K562 (cell line): ENCODE results near the gene ERF. TPM values are rescaled to one million over a fixed set of nuclear protein-coding genes. Genes with fewer than 3 reads are reported as not detected.

ENCODE experiments used
- ATF3 ChIP-seq, 2 experiments: fragments of 450-650 bp in 1 of 2; sonication (generic) in 1 of 2; formaldehyde crosslinking in 1 of 2; IDR thresholded peaks in 1 of 2; conservative IDR thresholded peaks in 1 of 2; 2 replicates each; pipeline versions ENCODE4 v1.6.1 to v1.8.1; 2016 to 2023; ENCODE audit warnings: mild to moderate bottlenecking in 2 of 2, moderate library complexity in 2 of 2, inconsistent platforms in 1 of 2, missing genetic modification reagents in 1 of 2
- CEBPZ ChIP-seq: fragments of 150-350 bp; IDR thresholded peaks from 2 replicates; pipeline ENCODE4 v1.6.1; 2014; ENCODE audit warnings: low read depth, mild to moderate bottlenecking, low read length, borderline replicate concordance
- CSDE1 ChIP-seq, 2 experiments: fragments of 450-650 bp; IDR thresholded peaks; 2 replicates each; pipeline ENCODE4 v1.6.1; 2016; ENCODE audit warnings: mild to moderate bottlenecking in 1 of 2
- DMBX1 ChIP-seq: fragments of 250-450 bp; sonication (Bioruptor Pico); IDR thresholded peaks from 2 replicates; pipeline ENCODE4 v1.8.0; 2022; ENCODE audit warnings: inconsistent platforms, mild to moderate bottlenecking, moderate library complexity, borderline replicate concordance
- HDAC1 ChIP-seq, 2 experiments: fragments of 450-650 bp; IDR thresholded peaks; 2 replicates each; pipeline ENCODE4 v1.6.1; 2016 to 2017; ENCODE audit warnings: inconsistent platforms in 1 of 2, mild to moderate bottlenecking in 1 of 2, moderate library complexity in 1 of 2
- HMGN3 ChIP-seq: IDR thresholded peaks from 2 replicates; pipeline ENCODE4 v1.6.1; 2011; ENCODE audit warnings: borderline replicate concordance, low read depth, mild to moderate bottlenecking, mixed read lengths, low read length; ENCODE audit not compliant: insufficient read length; ENCODE audit errors: extremely low read depth
- PHB2 ChIP-seq: fragments of 450-650 bp; IDR thresholded peaks from 2 replicates; pipeline ENCODE4 v1.6.1; 2017; ENCODE audit warnings: low read depth
- SREBF1 ChIP-seq: fragments of 150-350 bp; IDR thresholded peaks from 2 replicates; pipeline ENCODE4 v1.6.1; 2014; ENCODE audit warnings: antibody characterized with exemption, low read depth, low read length, borderline replicate concordance
- ZBED1 ChIP-seq: IDR thresholded peaks from 2 replicates; pipeline ENCODE4 v1.6.1; 2014
- ZBTB40 ChIP-seq, 2 experiments: fragments of 450-650 bp in 1 of 2; sonication (generic) in 1 of 2; formaldehyde crosslinking in 1 of 2; IDR thresholded peaks; 2 replicates each; pipeline versions ENCODE4 v1.7.1 to v1.9.0; 2016 to 2022; ENCODE audit warnings: inconsistent platforms in 1 of 2, mild to moderate bottlenecking in 1 of 2, missing genetic modification reagents in 1 of 2
- ZNF134 ChIP-seq: fragments of 250-450 bp; sonication (Bioruptor Pico); conservative IDR thresholded peaks from 2 replicates; pipeline ENCODE4 v1.4.0; 2020
- ZNF408 ChIP-seq: fragments of 250-450 bp; sonication (Bioruptor Pico); IDR thresholded peaks from 2 replicates; pipeline ENCODE4 v1.4.0; 2020; ENCODE audit warnings: low read depth, mild to moderate bottlenecking, moderate library complexity
- polyA plus RNA-seq, 8 experiments: library from polyadenylated mRNA; depleted of rRNA in 4 of 8; stranded (reverse) in 5 of 8; unstranded in 3 of 8; fragments of >200 nt; fragmentation: Nextera tagmentation in 2 of 8; fragmentation: Illumina TruSeq in 1 of 8; extraction: Ambion mirVana in 2 of 8; extraction: Trizol in 1 of 8; gene quantifications; 2 replicates each; pipeline versions ENCODE4 v1.2.1 to v1.2.3, GENCODE V29; 2011 to 2014; ENCODE audit warnings: inconsistent platforms in 1 of 8, missing spikeins in 1 of 8
- total RNA-seq, 7 experiments: library from RNA; depleted of rRNA in 6 of 7; stranded (reverse); fragments of >200 nt in 6 of 7; fragmentation: Illumina TruSeq in 2 of 7; extraction: Trizol in 2 of 7; gene quantifications; 2 replicates each; pipeline versions ENCODE4 v1.2.1 to v1.2.3, GENCODE V29; 2011 to 2021; ENCODE audit warnings: low replicate concordance in 1 of 7

ERF gene
- total and polyA plus RNA-seq, 9 of the 15 experiments (the other 6 are each of a cell fraction or from before 2014, with no cell fraction given), result 0.03 to 75.4 (median 27.0) TPM

GRCh38 chr19:42255766-42256745, 1.1 kb upstream of the ERF start (continued):
- TF ChIP-seq CEBPZ, result no peak
- TF ChIP-seq SREBF1, result no peak
- 0 out of 4 replicates have a peak, but pooled peaks of 1 of the 2 experiments have one; percentile 34 for TF ChIP-seq HDAC1 (IDR thresholded peaks at IDR 0.05)
- no peak for TF ChIP-seq DMBX1 (CRISPR knock-in tag)
- TF ChIP-seq PHB2, result no peak
- TF ChIP-seq HMGN3, result no peak
- no peak for TF ChIP-seq ATF3 (IDR thresholded peaks at IDR 0.05)
- TF ChIP-seq ATF3 (CRISPR knock-in tag; conservative IDR thresholded peaks at IDR 0.05), result no peak
- TF ChIP-seq ZBTB40 (IDR thresholded peaks at IDR 0.05), result 0 out of 2 replicates have a peak, but pooled peaks have one; percentile 33
- TF ChIP-seq ZBTB40 (CRISPR knock-in tag; IDR thresholded peaks at IDR 0.05), result no peak
- TF ChIP-seq ZNF408 (CRISPR knock-in tag), result no peak
- TF ChIP-seq ZNF134 (CRISPR knock-in tag), result no peak
- no peak for TF ChIP-seq ZBED1
- TF ChIP-seq CSDE1 (IDR thresholded peaks at IDR 0.05), result no peak
